ENCODE measurements around the gene FAM20A. TPM values are rescaled to one million over a fixed set of nuclear protein-coding genes. Genes with fewer than 3 reads are reported as not detected.

Gene FAM20A
- total RNA-seq, 1 donor from 2014 or later = 0.44 TPM

DNA sequence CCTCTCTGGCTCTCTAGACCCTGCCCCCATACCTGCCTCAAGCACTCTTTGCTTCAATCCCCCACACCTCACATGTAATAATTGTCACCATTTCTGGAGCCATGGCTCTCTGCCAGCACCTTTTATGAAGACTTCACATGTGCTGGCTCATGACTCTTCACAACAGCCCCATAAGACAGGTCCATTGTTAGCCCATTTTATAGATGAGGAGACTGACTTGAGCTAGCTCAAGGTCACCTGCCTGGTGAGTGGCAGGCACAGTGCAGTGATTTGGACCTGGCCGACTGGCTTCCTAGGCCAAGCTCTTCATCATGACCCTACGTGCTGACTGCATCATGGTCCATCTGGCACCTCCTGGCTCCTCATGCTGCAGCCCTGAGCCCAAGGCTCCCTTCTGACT lies 25.0 kb downstream of the FAM20A start:
- TF ChIP-seq, protein P1, sequence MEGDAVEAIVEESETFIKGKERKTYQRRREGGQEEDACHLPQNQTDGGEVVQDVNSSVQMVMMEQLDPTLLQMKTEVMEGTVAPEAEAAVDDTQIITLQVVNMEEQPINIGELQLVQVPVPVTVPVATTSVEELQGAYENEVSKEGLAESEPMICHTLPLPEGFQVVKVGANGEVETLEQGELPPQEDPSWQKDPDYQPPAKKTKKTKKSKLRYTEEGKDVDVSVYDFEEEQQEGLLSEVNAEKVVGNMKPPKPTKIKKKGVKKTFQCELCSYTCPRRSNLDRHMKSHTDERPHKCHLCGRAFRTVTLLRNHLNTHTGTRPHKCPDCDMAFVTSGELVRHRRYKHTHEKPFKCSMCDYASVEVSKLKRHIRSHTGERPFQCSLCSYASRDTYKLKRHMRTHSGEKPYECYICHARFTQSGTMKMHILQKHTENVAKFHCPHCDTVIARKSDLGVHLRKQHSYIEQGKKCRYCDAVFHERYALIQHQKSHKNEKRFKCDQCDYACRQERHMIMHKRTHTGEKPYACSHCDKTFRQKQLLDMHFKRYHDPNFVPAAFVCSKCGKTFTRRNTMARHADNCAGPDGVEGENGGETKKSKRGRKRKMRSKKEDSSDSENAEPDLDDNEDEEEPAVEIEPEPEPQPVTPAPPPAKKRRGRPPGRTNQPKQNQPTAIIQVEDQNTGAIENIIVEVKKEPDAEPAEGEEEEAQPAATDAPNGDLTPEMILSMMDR (IDR thresholded peaks at IDR 0.05; ENCODE audit: unreplicated experiment) = no peak
- H3K4me3 Mint-ChIP-seq (ENCODE audit: unreplicated experiment) = no peak overlapping the region
- no peak overlapping the region for H3K27ac Mint-ChIP-seq (ENCODE audit: unreplicated experiment)
- no peaks in the 10 kb centered on the region for H3K36me3 Mint-ChIP-seq (ENCODE audit: low read depth, unreplicated experiment)
- DNase-seq (ENCODE audit: low spot score) = no peak
- H3K4me1 Mint-ChIP-seq (ENCODE audit: unreplicated experiment) = no peaks in the 10 kb centered on the region
- H3K27me3 Mint-ChIP-seq (ENCODE audit: unreplicated experiment) = peaks cover 2% of the 10 kb centered on the region
- no peaks in the 10 kb centered on the region for H3K9me3 Mint-ChIP-seq (ENCODE audit: unreplicated experiment)

DNA sequence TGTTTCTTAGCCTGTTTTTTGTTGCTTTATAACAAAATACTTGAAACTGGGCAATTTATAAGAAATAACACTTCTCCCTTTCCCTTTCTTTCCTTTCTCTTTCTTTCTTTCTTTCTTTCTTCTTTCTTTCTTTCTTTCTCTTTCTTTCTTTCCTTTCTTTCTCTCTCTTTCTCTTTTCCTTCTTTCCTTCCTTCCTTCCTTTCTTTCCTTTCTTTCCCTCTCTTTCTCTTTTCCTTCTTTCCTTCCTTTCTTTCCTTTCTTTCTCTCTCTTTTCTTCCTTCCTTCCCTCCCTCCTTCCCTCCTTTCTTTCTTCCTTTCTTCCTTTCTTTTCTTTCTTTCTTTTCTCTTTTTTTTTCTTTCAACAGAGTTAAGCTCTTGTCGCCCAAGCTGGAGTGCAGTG lies 27.8 kb downstream of the FAM20A start:
- Mint-ChIP-seq H3K27me3 (ENCODE audit: unreplicated experiment) (peaks cover 2% of the 10 kb centered on the region), H3K4me1 (ENCODE audit: unreplicated experiment) (no peaks in the 10 kb centered on the region), H3K9me3 (ENCODE audit: unreplicated experiment) (no peaks in the 10 kb centered on the region), H3K4me3 (ENCODE audit: unreplicated experiment) (no peak overlapping the region), H3K36me3 (ENCODE audit: low read depth, unreplicated experiment) (no peaks in the 10 kb centered on the region), H3K27ac (ENCODE audit: unreplicated experiment) (no peak overlapping the region)
- TF ChIP-seq, protein P1 (IDR thresholded peaks at IDR 0.05; ENCODE audit: unreplicated experiment) = no peak
- DNase-seq (ENCODE audit: low spot score) = no peak

DNA sequence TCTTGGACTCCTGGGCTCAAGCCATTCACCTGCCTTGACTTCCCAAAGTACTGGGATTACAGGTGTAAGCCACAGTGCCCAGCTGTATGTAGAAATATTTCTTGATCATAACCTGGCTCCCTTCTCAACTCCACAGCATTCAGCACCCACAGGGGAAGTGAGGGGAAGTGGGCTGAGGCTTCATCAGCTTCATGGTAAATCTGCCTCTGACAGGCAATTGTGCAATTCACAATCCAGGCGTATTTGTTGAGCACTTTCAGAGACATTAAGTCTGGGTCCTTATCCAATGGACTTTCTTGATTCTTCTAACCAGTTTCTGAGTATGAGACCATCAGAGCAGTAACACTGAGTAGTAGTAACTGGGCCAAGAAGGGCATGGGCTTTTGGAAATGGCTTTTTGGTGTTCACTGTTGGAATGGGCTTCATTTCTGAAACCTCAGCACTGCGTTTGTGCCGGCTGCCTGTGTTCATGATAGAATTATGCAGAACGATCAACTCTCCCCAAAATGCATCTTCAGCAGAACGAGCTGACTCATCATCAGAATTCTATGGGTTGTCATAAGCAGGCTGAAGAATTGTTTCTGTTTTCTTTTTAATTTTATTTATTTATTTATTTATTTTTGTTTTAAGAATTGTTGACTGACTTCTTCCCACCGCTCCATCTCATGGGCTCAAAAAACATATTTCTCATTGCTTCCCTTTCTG lies 28.9 kb downstream of the FAM20A start:
- TF ChIP-seq, protein P1 (IDR thresholded peaks at IDR 0.05; ENCODE audit: unreplicated experiment) = no peak
- no peak overlapping the region for H3K27ac Mint-ChIP-seq (ENCODE audit: unreplicated experiment)
- no peak for DNase-seq (ENCODE audit: low spot score)
- H3K36me3 Mint-ChIP-seq (ENCODE audit: low read depth, unreplicated experiment) = no peaks in the 10 kb centered on the region
- H3K9me3 Mint-ChIP-seq (ENCODE audit: unreplicated experiment) = no peaks in the 10 kb centered on the region
- no peak overlapping the region for H3K4me3 Mint-ChIP-seq (ENCODE audit: unreplicated experiment)
- H3K27me3 Mint-ChIP-seq (ENCODE audit: unreplicated experiment) = peaks cover 2% of the 10 kb centered on the region
- no peaks in the 10 kb centered on the region for H3K4me1 Mint-ChIP-seq (ENCODE audit: unreplicated experiment)

DNA sequence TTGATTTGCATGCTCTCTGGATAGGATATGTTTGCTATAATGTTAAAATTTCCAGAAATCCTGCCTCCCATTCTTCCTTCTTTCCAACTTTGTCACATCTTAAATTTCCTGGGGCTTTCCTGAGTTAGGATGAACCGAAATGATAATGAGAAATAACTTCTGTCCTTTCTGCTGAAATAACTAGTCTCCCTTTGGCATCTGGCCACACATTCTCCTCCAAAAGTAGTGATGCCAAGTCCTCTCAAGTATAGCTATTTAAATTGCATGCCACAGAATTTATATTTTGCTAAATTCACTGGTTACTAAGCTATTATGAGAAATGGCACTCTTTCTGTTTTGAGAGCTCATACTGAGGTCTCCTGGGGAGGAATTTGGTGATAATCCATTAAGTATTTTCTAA lies 30.6 kb downstream of the FAM20A start:
- no peaks in the 10 kb centered on the region for H3K4me1 Mint-ChIP-seq (ENCODE audit: unreplicated experiment)

DNA sequence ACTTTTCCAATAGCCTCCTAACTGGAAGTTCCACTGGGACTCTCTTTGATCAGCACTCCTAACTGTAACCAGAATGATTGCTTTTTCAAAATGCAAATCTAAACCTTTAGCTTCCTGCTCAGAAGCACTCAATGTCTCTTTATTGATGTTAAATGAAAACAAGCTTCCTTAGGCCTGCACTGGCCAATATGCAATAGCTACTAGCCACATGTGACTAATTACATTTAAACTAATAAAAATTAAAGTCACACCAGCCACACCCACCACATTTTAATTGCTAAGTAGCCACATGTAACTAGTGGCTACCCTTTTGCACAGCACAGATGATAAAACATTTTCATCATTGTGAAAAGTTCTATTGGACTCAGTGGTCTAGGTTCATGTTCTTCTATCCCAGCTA lies 31.8 kb downstream of the FAM20A start:
- H3K4me1 Mint-ChIP-seq (ENCODE audit: unreplicated experiment) = no peaks in the 10 kb centered on the region
- no peaks in the 10 kb centered on the region for H3K36me3 Mint-ChIP-seq (ENCODE audit: low read depth, unreplicated experiment)
- H3K9me3 Mint-ChIP-seq (ENCODE audit: unreplicated experiment) = no peaks in the 10 kb centered on the region
- TF ChIP-seq, protein P1 (IDR thresholded peaks at IDR 0.05; ENCODE audit: unreplicated experiment) = no peak
- H3K27ac Mint-ChIP-seq (ENCODE audit: unreplicated experiment) = no peak overlapping the region
- no peak for DNase-seq (ENCODE audit: low spot score)
- no peaks in the 10 kb centered on the region for H3K27me3 Mint-ChIP-seq (ENCODE audit: unreplicated experiment)
- no peak overlapping the region for H3K4me3 Mint-ChIP-seq (ENCODE audit: unreplicated experiment)

More for the DNA sequence above, 30.6 kb downstream of the FAM20A start:
- no peak overlapping the region for H3K4me3 Mint-ChIP-seq (ENCODE audit: unreplicated experiment)
- H3K27me3 Mint-ChIP-seq (ENCODE audit: unreplicated experiment) = no peaks in the 10 kb centered on the region
- no peak for DNase-seq (ENCODE audit: low spot score)
- no peak overlapping the region for H3K27ac Mint-ChIP-seq (ENCODE audit: unreplicated experiment)
- H3K9me3 Mint-ChIP-seq (ENCODE audit: unreplicated experiment) = no peaks in the 10 kb centered on the region
- no peaks in the 10 kb centered on the region for H3K36me3 Mint-ChIP-seq (ENCODE audit: low read depth, unreplicated experiment)
- TF ChIP-seq, protein P1 (IDR thresholded peaks at IDR 0.05; ENCODE audit: unreplicated experiment) = no peak
